Brain microvascular endothelial cell (primary cell): ENCODE results near the gene FECH.

Source experiments
- DNase-seq: peaks from one replicate; pipeline ENCODE4 v3.0.0-alpha.2; 2020
- H3K27ac ChIP-seq: fragments of 250-450 bp; sonication (Bioruptor Pico); 2 replicates; pipeline ENCODE4 v1.5.1; 2020; ENCODE audit warnings: mild to moderate bottlenecking, moderate library complexity
- H3K27me3 ChIP-seq: fragments of 250-450 bp; sonication (Bioruptor Pico); replicated peaks from 2 replicates; pipeline ENCODE4 v1.5.1; 2020; ENCODE audit warnings: mild to moderate bottlenecking
- H3K36me3 ChIP-seq: fragments of 250-450 bp; sonication (Bioruptor Pico); replicated peaks from 2 replicates; pipeline ENCODE4 v1.5.1; 2020; ENCODE audit warnings: mild to moderate bottlenecking
- H3K4me3 ChIP-seq: 2 replicates; pipeline ENCODE4 v1.5.1; 2011; ENCODE audit warnings: low read depth, mild to moderate bottlenecking, control low read depth, low read length, moderate library complexity
- in situ Hi-C: cut with HindIII; loops from 2 replicates; pipeline ENCODE4 v1.10.0; 2017; ENCODE audit warnings: low sequenced_read_pairs, low pct_ligation_motif_present
- TF ChIP-seq, protein P1 (sequence below): IDR thresholded peaks from 2 replicates; pipeline ENCODE4 v1.5.1; 2011; ENCODE audit warnings: low read depth, mild to moderate bottlenecking, moderate library complexity, low read length, control low read depth, inconsistent platforms; ENCODE audit errors: missing control alignments

The FECH gene

GRCh38 chr18:57575542-57575941 lies 11.0 kb downstream of the FECH start:
- H3K27ac ChIP-seq = no peak overlapping the region
- H3K36me3 ChIP-seq = peaks cover 22% of the 10 kb centered on the region
- in situ Hi-C loops = no loop called here
- no peaks in the 10 kb centered on the region for H3K27me3 ChIP-seq
- H3K4me3 ChIP-seq = no peak overlapping the region
- no peak for DNase-seq
- TF ChIP-seq, protein P1, sequence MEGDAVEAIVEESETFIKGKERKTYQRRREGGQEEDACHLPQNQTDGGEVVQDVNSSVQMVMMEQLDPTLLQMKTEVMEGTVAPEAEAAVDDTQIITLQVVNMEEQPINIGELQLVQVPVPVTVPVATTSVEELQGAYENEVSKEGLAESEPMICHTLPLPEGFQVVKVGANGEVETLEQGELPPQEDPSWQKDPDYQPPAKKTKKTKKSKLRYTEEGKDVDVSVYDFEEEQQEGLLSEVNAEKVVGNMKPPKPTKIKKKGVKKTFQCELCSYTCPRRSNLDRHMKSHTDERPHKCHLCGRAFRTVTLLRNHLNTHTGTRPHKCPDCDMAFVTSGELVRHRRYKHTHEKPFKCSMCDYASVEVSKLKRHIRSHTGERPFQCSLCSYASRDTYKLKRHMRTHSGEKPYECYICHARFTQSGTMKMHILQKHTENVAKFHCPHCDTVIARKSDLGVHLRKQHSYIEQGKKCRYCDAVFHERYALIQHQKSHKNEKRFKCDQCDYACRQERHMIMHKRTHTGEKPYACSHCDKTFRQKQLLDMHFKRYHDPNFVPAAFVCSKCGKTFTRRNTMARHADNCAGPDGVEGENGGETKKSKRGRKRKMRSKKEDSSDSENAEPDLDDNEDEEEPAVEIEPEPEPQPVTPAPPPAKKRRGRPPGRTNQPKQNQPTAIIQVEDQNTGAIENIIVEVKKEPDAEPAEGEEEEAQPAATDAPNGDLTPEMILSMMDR = no peak

DNA sequence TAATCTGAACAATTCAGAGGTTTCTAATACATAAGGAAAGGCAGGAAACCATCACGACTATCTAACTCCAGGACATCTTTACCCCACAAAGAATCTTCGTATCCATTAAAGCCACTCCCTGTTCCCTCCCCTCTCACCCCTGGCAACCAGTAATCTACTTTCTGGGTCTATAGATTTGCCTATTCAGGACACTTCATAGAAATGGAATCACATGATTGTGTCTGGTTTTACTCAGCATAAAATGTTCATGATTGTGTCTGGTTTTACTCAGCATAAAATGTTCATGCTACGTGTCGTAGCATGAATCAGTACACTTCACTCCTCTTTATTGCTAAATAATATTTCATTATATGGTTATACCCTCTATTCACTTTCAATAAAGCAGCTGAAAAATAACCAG lies 11.6 kb downstream of the FECH start:
- Histone ChIP-seq H3K36me3 (peaks cover 21% of the 10 kb centered on the region), H3K27ac (no peak overlapping the region), H3K4me3 (no peak overlapping the region), H3K27me3 (no peaks in the 10 kb centered on the region)
- TF ChIP-seq, protein P1 = no peak
- DNase-seq = no peak
- in situ Hi-C loops = no loop called here

- DNase-seq = no peak
- TF ChIP-seq, protein P1 = no peak
- no peak overlapping the region for H3K27ac ChIP-seq
- H3K27me3 ChIP-seq = no peaks in the 10 kb centered on the region
- no peak overlapping the region for H3K4me3 ChIP-seq
- in situ Hi-C loops = no loop called here
- peaks cover 16% of the 10 kb centered on the region for H3K36me3 ChIP-seq
These were observed 16.3 kb downstream of the FECH start for GRCh38 chr18:57570162-57570561.

- in situ Hi-C loops = no loop called here
These were observed 17.4 kb downstream of the FECH start for GRCh38 chr18:57569133-57569532.

GRCh38 chr18:57561728-57562423 lies 24.6 kb downstream of the FECH start:
- in situ Hi-C loops = no loop called here
- Histone ChIP-seq H3K36me3 (no peaks in the 10 kb centered on the region), H3K4me3 (no peak overlapping the region), H3K27ac (no peak overlapping the region), H3K27me3 (no peaks in the 10 kb centered on the region)
- TF ChIP-seq, protein P1 = peak; percentile 75
- peak; percentile 50 for DNase-seq

More at GRCh38 chr18:57569133-57569532, 17.4 kb downstream of the FECH start:
- Histone ChIP-seq H3K36me3 (peaks cover 16% of the 10 kb centered on the region), H3K27me3 (no peaks in the 10 kb centered on the region), H3K27ac (no peak overlapping the region), H3K4me3 (no peak overlapping the region)
- TF ChIP-seq, protein P1 = no peak
- no peak for DNase-seq

DNA sequence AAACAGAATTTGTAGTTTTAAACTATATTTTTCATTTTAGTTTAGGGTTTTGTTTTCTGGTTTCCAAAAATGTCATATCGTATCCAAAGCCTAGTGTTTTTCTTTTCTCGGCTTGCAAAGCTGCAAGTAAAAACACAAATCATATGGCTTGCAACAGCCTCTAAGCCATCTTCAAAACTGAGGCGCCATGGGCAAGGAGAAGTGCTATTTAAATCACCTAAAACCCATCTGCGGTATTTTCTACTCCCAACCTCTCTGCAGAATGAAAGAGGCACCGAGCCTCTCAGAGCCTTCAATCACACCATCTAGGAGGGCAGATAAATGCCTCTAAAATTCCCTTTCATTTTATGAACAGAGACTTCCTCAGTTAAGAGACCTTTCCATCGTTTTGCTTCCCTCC lies 25.2 kb downstream of the FECH start:
- no peak for DNase-seq
- H3K27ac ChIP-seq = no peak overlapping the region
- H3K36me3 ChIP-seq = no peaks in the 10 kb centered on the region
- in situ Hi-C loops = no loop called here
- TF ChIP-seq, protein P1 = no peak
- H3K27me3 ChIP-seq = no peaks in the 10 kb centered on the region
- no peak overlapping the region for H3K4me3 ChIP-seq
